Transverse colon (tissue), 4 donors: ENCODE data around the gene LDB2.

Experiments used
- CTCF ChIP-seq, 5 experiments: fragments of 200-600 bp in 3 of 5; fragments of 450-650 bp in 2 of 5; sonication (generic) in 3 of 5; IDR thresholded peaks; 1 replicate in 2 of 5; 2 replicates in 3 of 5; pipeline ENCODE4 v1.5.1; 2016 to 2017; ENCODE audit warnings: antibody characterized with exemption in 5 of 5, inconsistent platforms in 3 of 5, mild to moderate bottlenecking in 2 of 5, moderate library complexity in 1 of 5
- EP300 ChIP-seq: sonication (generic); formaldehyde crosslinking; IDR thresholded peaks from one replicate; pipeline ENCODE4 v1.6.1; 2017; ENCODE audit warnings: antibody characterized with exemption, low read depth
- POLR2A ChIP-seq: fragments of 450-650 bp; IDR thresholded peaks from one replicate; pipeline ENCODE4 v1.6.1; 2016; ENCODE audit warnings: antibody characterized with exemption, mild to moderate bottlenecking, moderate library complexity
- POLR2AphosphoS5 ChIP-seq, 3 donors: sonication (generic); formaldehyde crosslinking; IDR thresholded peaks; one replicate each; pipeline ENCODE4 v1.6.1; 2016; ENCODE audit warnings: antibody characterized with exemption in 3 of 3

- TF ChIP-seq EP300 (no peak), CTCF (IDR thresholded peaks at IDR 0.05) (no peak), POLR2A (no peak), POLR2AphosphoS5 (IDR thresholded peaks at IDR 0.05) (no peak)
These were observed 91.1 kb downstream of the LDB2 start for GRCh38 chr4:16807355-16807754.
